GM21576 (cell line): ENCODE data around the gene ZNF747.
"Not testable (repeated sequence)": the region's sequence is repeated elsewhere in the genome, so short reads cannot be mapped to it uniquely, and the experiment has no call there.

ENCODE experiments used
- ATAC-seq: cut with Tn5 transposase; IDR thresholded peaks from one replicate; pipeline ENCODE4 v1.9.1; 2021; ENCODE audit warnings: mild to moderate bottlenecking, moderate library complexity; ENCODE audit not compliant: unreplicated experiment

ZNF747 gene

DNA sequence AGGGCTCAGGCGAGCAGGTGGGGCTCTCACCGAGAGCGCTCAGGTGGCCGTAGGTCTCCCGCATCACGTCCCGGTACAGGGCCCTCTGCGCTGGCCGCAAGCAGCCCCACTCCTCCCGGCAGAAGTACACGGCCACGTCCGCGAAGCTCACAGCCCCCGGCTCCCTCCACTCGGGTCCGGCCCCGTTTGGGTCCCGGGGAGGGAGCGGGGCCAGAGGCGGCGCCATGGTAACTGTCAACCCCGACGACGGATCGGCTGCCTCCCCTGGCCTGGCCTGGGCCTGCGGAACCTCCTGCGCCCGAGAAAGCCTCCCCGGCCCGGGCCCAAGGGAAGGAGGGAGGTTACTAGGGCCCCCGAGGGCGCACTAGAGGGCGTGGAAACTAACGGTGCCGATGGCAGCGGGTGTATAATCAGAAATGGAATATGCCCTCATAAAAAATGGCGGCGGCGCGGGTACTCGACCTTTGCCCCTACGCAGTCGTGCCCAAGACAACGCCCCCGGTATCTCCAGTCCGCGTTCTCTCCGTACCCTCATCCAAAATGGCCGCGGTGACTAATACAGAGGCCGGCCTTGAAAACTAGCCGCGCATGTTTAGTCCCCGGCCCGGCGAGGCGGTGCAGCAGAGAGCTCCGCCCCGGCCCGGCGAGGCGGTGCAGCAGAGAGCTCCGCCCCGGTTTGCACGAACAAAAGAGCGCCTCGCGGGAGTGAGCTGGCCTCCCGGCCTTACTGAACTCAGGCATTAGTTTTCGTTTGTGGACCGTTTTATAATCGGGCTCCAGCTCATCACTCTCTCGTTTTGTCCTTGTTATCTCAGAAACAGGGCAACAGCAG is 23.5 kb upstream of the ZNF747 start, which contains the start of gene ZNF764:
ZNF764 (minus strand) TSS at position 418 of the 832 bp plus-strand sequence; CDS start at position 226, 192 bp downstream.
- peak; percentile 88 for ATAC-seq

- peak; percentile 9 for ATAC-seq
Observed at GRCh38 chr16:30557707-30557956, 23.0 kb upstream of the ZNF747 start.

DNA sequence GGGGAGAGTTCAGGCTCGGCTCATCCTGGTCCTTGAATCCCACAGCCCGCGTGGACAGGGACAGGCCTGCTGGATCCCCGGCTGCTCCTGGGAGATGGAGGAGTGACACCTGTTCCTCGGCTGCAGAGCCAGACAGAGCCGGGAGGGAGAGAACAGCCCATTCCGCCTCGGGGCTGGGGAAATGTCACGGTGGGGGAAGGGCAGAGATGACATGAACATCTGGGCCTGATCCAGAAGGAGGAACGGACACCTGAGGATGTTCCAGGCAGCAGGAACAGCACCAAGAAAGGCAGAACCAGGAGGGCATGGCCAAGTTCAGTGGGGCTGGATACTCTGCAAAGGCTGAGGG is 21.4 kb upstream of the ZNF747 start:
- ATAC-seq: no peak

DNA sequence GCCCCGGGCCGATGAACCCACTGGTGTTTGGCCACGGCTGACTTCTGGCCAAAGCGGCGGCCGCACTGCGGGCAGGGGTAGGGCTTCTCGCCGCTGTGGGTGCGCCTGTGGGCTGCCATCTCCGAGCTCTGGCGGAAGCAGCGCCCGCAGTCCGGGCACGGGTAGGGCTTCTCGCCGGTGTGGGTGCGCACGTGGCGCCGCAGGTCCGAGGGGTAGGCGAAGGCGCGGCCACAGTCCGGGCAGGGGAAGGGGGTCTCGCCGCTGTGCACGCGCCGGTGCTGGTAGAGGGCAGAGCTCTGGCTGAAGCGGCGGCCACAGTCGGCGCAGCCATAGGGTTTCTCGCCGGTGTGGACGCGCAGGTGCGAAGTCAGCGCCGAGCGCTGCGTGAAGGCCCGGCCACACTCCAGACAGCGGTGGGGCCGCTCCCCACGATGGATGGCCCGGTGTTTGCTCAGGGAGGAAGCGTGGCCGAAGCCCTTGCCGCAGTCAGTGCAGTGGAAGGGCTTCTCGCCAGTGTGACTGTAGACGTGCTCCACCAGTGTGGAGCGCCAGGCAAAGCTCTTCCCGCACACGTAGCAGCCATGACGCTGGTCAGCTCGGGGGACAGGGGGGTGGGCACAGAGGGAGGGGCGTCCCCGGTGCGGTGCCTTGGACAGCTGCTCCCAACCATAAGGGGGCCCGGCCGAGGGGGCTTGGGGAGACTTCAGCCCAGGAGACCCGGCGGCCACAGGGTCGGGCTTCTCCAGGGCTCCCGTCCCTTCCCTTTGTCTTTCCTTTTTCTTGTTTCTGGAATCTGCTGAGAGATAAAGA is 20.9 kb upstream of the ZNF747 start:
- no peak for ATAC-seq

GRCh38 chr16:30554557-30555314 is 20.1 kb upstream of the ZNF747 start:
- no peak for ATAC-seq

GRCh38 chr16:30553393-30553899 is 18.8 kb upstream of the ZNF747 start:
- no peak for ATAC-seq

GRCh38 chr16:30552956-30553355 is 18.3 kb upstream of the ZNF747 start:
- ATAC-seq: no peak

DNA sequence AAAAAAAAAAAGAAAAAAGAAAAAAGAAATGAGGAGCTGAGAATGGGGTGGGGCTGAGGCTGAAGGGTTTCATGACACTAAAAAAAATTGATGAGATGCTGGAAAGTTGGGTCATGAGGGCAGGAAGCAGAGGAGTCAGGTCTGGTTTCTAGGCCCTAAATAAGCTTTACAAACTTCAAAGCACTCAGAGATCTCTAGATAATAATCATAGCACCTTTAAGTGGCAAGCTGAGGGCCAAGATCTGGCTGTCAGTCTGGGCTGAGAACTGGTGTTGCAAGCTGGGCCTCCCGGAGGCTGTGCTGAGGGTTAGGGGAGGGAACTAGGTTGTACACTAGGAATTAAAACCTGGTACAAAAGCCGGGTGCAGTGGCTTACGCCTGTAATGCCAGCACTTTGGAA is 17.1 kb upstream of the ZNF747 start:
- no peak for ATAC-seq

DNA sequence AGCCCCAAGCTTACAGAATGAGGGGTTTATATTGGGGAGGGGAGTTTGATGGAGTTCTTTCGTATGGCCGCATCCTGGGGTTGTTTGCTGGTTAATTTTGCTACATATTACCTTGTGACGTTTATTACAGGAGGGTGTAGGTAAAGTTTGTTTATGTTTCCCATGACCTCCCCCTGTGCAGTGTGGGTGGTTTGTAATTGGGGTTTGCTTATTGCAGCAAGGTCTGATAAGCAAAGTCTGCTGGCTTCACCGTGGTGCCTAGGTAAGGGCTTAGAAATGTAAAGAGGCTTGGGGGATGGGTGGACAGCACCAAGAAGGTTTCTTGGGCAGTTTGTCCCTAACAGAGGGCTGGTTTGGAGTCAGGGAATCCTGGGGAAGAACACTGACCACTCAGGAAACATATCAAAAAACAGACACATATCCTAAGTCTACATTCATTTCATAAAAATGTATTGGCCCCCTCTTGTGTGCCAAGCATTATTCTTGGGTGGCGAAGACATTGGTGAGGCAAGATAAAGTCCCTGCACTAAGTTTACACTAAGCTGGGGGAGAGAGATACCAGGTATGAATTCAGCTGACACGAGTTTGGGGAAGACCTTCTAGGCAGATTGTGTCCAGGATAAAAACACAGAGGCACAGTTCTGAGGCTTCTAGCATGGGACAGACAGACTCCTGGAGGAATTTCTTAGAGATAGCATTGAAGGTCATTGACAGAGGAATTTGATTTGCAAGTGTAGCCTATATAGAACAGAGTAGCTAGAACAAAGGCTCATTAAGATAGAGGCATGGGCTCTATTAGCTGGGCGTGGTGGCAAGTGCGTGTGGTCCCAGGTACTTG is 14.0 kb upstream of the ZNF747 start:
- ATAC-seq: no peak

DNA sequence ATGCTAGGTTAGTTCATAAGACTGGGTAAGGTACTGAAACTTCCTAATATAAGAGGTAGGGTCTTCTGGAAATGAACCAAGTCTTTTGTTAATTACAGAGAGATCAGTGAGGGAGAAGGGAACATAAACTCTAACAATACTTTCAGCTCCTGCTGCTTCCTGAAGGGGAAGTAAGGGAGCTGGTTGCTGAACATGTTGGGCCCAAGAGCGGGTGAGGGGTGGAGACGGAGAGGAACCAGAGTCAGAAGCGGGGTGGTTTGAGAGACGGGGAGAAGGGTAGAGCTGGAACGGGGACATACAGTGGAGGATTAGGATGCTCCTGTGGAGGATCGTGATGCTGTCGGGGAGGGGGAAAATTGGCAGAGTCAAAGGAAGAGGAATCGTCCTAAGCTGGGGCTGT is 11.5 kb upstream of the ZNF747 start:
- ATAC-seq: no peak

DNA sequence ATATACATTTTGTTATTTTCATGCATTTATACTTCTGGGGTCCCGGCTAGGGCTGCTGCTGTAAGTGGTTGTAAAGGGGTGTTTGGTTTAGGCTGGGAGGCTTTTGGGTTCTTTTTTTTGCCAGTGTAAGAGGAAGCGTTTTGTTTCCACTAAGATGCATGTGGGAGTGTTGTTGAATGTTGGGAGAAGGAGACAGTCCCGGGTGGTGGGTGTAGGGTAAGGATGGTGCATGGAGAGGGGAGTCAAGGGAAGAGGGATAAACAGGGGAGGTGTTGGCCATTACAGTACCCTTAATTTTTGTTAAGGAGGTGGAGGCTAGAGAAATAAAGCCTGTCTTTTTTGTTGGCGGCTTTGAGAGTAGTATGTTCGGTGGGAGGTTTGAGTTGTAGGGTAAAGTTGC is 8.4 kb upstream of the ZNF747 start:
- ATAC-seq: no peak

DNA sequence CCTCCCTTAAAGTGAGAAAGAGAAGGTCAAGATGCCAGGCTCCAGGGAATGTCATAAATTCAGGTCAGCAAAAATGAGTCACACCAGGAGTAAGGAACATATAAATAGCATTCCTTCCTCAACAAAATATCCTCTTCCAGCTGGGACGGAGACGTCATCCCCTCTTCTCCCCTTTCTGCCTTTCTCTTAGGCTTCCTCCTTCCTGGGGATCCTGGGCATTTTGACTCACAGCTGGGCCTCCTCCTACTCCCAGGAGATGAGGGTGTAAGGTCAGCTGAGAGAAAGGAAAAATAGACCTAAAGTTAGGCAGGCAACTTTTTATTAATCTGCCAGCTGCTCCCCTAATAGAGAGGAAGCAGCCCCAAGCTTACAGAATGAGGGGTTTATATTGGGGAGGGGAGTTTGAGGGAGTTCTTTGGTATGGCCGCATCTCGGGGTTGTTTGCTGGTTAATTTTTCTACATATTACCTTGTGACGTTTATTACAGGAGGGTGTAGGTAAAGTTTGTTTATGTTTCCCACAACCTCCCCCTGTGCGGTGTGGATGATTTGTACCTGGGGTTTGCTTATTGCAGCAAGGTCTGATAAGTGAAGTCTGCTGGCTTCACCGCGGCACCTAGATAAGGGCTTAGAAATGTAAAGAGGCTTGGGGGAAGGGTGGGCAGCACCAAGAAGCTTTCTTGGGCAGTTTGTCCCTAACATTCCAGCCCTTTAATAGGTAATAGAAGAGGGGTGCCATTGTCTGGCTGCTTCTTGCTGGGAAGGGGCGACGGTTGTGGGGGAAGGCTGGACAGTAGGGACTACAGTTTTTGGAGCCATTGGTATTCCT is 7.1 kb upstream of the ZNF747 start:
- ATAC-seq: no peak

- not testable (repeated sequence) for ATAC-seq
Observed at GRCh38 chr16:30540916-30541464, 6.3 kb upstream of the ZNF747 start.

DNA sequence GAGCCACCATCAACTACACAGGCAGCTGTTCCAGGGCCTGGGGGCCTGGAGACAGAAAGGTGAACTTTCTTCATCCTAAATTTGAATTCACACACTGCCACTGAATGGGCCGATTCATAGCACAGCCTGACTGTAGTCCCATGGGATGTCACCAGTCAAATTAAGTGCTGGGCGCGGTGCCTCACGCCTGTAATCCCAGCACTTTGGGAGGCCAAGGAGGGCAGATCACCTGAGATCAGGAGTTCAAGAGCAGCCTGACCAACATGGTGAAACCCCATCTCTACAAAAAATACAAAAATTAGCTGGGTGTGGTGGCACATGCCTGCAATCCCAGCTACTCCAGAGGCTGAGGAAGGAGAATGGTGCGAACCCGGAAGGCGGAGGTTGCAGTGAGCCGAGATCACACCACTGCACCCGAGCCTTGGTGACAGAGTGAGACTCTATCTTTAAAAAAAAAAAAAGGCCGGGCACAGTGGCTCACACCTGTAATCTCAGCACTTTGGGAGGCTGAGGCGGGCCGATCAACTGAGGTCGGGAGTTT is 5.4 kb upstream of the ZNF747 start:
- not testable (repeated sequence) for ATAC-seq

- no peak for ATAC-seq
Observed at GRCh38 chr16:30539000-30539964, 4.6 kb upstream of the ZNF747 start.

DNA sequence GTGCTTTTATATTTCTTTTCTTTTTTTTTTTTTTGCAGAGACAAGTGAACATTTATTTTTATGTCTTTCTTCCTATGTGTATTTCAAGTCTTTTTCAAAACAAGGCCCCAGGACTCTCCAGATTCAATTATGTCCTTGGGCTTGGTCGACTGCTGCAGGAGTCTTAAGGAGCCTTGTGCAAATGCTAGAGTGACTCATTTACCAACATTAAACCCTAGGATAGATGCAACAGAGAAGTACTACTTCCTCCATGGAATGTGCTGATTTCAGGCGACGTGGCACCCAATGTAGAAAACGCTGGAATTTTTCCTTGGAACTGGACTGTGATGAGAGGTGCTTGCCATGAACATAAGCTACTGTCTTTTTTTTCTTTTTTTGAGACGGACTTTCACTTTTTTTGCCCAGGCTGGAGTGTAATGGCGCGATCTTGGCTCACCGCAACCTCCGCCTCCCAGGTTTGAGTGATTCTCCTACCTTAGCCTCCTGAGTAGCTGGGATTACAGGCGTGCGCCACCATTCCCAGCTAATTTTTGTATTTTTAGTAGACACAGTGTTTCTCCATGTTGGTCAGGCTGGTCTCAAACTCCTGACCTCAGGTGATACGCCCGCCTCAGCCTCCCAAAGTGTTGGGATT is 1.9 kb upstream of the ZNF747 start:
- not testable (repeated sequence) for ATAC-seq

GRCh38 chr16:30535777-30536190 is 1.1 kb upstream of the ZNF747 start:
- ATAC-seq: peak; percentile 58
